Right lobe of liver (tissue), 6 donors: ENCODE measurements around the gene AGPAT2. TPM values are rescaled to one million over a fixed set of nuclear protein-coding genes. Genes with fewer than 3 reads are reported as not detected.

Experiments
- ATAC-seq, 4 donors: fragments of 200-7000 bp; cut with Tn5 transposase; one replicate each; pipeline ENCODE4 v1.9.1; 2020; ENCODE audit warnings: mild to moderate bottlenecking in 4 of 4, moderate library complexity in 4 of 4
- DNase-seq, 3 donors: peaks; one replicate each; pipeline ENCODE4 v3.0.0-alpha.2; 2020
- H3K27ac ChIP-seq, 3 donors: fragments of 200-600 bp; one replicate each; pipeline ENCODE4 v1.8.0; 2022
- H3K27me3 ChIP-seq, 2 donors: fragments of 200-600 bp; one replicate each; pipeline ENCODE4 v1.8.0; 2022
- H3K36me3 ChIP-seq, 4 donors: fragments of 200-600 bp; sonication (generic) in 1 of 4; one replicate each; pipeline versions ENCODE4 v1.5.1 to v1.8.0; 2017 to 2022; ENCODE audit warnings: control low read depth in 1 of 4
- H3K4me1 ChIP-seq, 4 donors: fragments of 200-600 bp; sonication (generic) in 1 of 4; one replicate each; pipeline versions ENCODE4 v1.5.1 to v1.8.0; 2017 to 2022; ENCODE audit warnings: control low read depth in 1 of 4
- H3K4me3 ChIP-seq, 3 donors: fragments of 200-600 bp; one replicate each; pipeline ENCODE4 v1.8.0; 2022
- H3K9me3 ChIP-seq, 4 donors: fragments of 200-600 bp; sonication (generic) in 1 of 4; one replicate each; pipeline versions ENCODE4 v1.5.1 to v1.8.0; 2017 to 2022; ENCODE audit warnings: control low read depth in 1 of 4
- CTCF ChIP-seq, 4 donors: fragments of 200-600 bp in 3 of 4; fragments of 450-650 bp in 1 of 4; IDR thresholded peaks; one replicate each; pipeline versions ENCODE4 v1.5.1 to v1.8.0; 2016 to 2022; ENCODE audit warnings: antibody characterized with exemption in 4 of 4, mild to moderate bottlenecking in 2 of 4
- POLR2A ChIP-seq: fragments of 450-650 bp; IDR thresholded peaks from one replicate; pipeline ENCODE4 v1.6.1; 2017; ENCODE audit warnings: antibody characterized with exemption, mild to moderate bottlenecking
- WGBS: methylation state at CpG from one replicate; pipeline ENCODE4 v1.1.6; 2018; ENCODE audit warnings: low coverage, low lambda C conversion rate; ENCODE audit not compliant: insufficient coverage; ENCODE audit errors: missing lambda C conversion rate; 5-methylcytosine and 5-hydroxymethylcytosine counted together
- intact Hi-C, 2 donors: fragments of 100-400 bp; cut with DNase I; formaldehyde crosslinking; loops; one replicate each; pipeline versions ENCODE4 v1.11.2 to v1.14.1; 2022
- total RNA-seq, 6 experiments: library from RNA; depleted of rRNA in 2 of 6; stranded (reverse); fragments of >200 nt in 2 of 6; fragmentation: NEBNext Ultra II Directional in 3 of 6; extraction: Animal tissue kit (Norgen Biotek cat#: 25700) in 3 of 6; gene quantifications; one replicate each; pipeline versions ENCODE4 v1.1.0 to v1.2.4, GENCODE V29; 2016 to 2023
- donor health status: DM: no; HTN: yes; CAD: no.
- donor health status: DM: no; HTN: no; CAD: no.
- donor health status: DM: no; HTN: no; CAD: no.
- donor health status: DM: no; HTN: yes; CAD: no.
- donor health status: DM: no; HTN: yes; CAD: no.

AGPAT2 gene
- total RNA-seq, 6 experiments from 2014 or later = 117 to 379 (median 184) TPM

- intact Hi-C loops = no loop called here
- WGBS = 66% methylated on average over 10 of the region's 16 CpGs
- H3K27ac ChIP-seq = no peak overlapping the region
- no peaks in the 10 kb centered on the region for H3K27me3 ChIP-seq
- no peaks in the 10 kb centered on the region for H3K36me3 ChIP-seq
- no peak overlapping the region for H3K4me3 ChIP-seq
- DNase-seq = no peak
- H3K9me3 ChIP-seq = no peaks in the 10 kb centered on the region
- ATAC-seq = no peak
- H3K4me1 ChIP-seq = peaks cover 0 to 5% (median 2%) of the 10 kb centered on the region in 4 donors
- TF ChIP-seq CTCF (IDR thresholded peaks at IDR 0.05) = no peak
- TF ChIP-seq POLR2A = no peak
Measured at GRCh38 chr9:136732444-136733178, 45.4 kb upstream of the AGPAT2 start.

GRCh38 chr9:136729926-136730325 is 42.7 kb upstream of the AGPAT2 start:
- Histone ChIP-seq H3K4me1 (peaks cover 0 to 17% (median 7%) of the 10 kb centered on the region in 4 donors), H3K36me3 (peaks cover 0 to 13% (median 6%) of the 10 kb centered on the region in 4 donors), H3K27me3 (no peaks in the 10 kb centered on the region), H3K4me3 (no peak overlapping the region), H3K9me3 (no peaks in the 10 kb centered on the region), H3K27ac (no peak overlapping the region)
- WGBS = no CpG with 5 or more reads among the region's 8 CpGs
- no peak for TF ChIP-seq CTCF (IDR thresholded peaks at IDR 0.05)
- no peak for TF ChIP-seq POLR2A
- no peak for DNase-seq
- ATAC-seq = no peak
- intact Hi-C loops = no loop called here

- Histone ChIP-seq H3K27ac (no peak overlapping the region), H3K36me3 (peaks cover 0 to 21% (median 13%) of the 10 kb centered on the region in 4 donors), H3K9me3 (no peaks in the 10 kb centered on the region), H3K4me1 (peaks cover 0 to 17% (median 7%) of the 10 kb centered on the region in 4 donors), H3K4me3 (peak overlapping the region; percentile 92 to 97 (median 95)), H3K27me3 (no peaks in the 10 kb centered on the region)
- ATAC-seq (peak; percentile 8 to 41 (median 22)), DNase-seq (no peak)
- no peak for TF ChIP-seq CTCF (IDR thresholded peaks at IDR 0.05)
- TF ChIP-seq POLR2A = no peak
- no CpG with 5 or more reads among the region's 7 CpGs for WGBS
- intact Hi-C loops = no loop called here
Measured at GRCh38 chr9:136729144-136729543, 41.9 kb upstream of the AGPAT2 start.

GRCh38 chr9:136728548-136729123 is 41.4 kb upstream of the AGPAT2 start:
- peak overlapping the region; percentile 92 to 97 (median 95) for H3K4me3 ChIP-seq
- no peaks in the 10 kb centered on the region for H3K27me3 ChIP-seq
- ATAC-seq (peak; percentile 37 to 54 (median 53)), DNase-seq (peak in 1 of 3 donors; percentile 69)
- intact Hi-C loops = no loop called here
- H3K9me3 ChIP-seq = no peaks in the 10 kb centered on the region
- H3K36me3 ChIP-seq = peaks cover 0 to 26% (median 15%) of the 10 kb centered on the region in 4 donors
- peaks cover 0 to 17% (median 7%) of the 10 kb centered on the region in 4 donors for H3K4me1 ChIP-seq
- peak overlapping the region; percentile 37 to 80 (median 48) for H3K27ac ChIP-seq
- TF ChIP-seq POLR2A (no peak), CTCF (IDR thresholded peaks at IDR 0.05) (no peak)
- whole genome bisulfite sequencing = 0% methylated on average over 4 of the region's 53 CpGs
